Karpas-422 (cell line): ENCODE measurements around the gene INF2. TPM values are rescaled to one million over a fixed set of nuclear protein-coding genes. Genes with fewer than 3 reads are reported as not detected.

Experiments used
- DNase-seq: peaks from one replicate; pipeline ENCODE4 v3.0.0-alpha.2; 2015
- H2AFZ ChIP-seq: fragments of 200-600 bp; sonication (generic); 2 replicates; pipeline ENCODE4 v1.6.1; 2014; ENCODE audit warnings: antibody characterized with exemption, low read length, mixed read lengths
- H3K27ac ChIP-seq: fragments of 200-600 bp; sonication (generic); 2 replicates; pipeline ENCODE4 v1.5.1; 2014; ENCODE audit warnings: mild to moderate bottlenecking, low read length, moderate library complexity
- H3K27me3 ChIP-seq: fragments of 200-600 bp; sonication (generic); 2 replicates; pipeline ENCODE4 v1.6.1; 2014; ENCODE audit warnings: low read length, mixed read lengths
- H3K36me3 ChIP-seq: fragments of 200-600 bp; sonication (generic); 2 replicates; pipeline ENCODE4 v1.6.1; 2014; ENCODE audit warnings: low read length, mixed read lengths; ENCODE audit not compliant: insufficient read depth
- H3K4me1 ChIP-seq: fragments of 200-600 bp; sonication (generic); 2 replicates; pipeline ENCODE4 v1.6.1; 2014; ENCODE audit warnings: mild to moderate bottlenecking, low read length, mixed read lengths
- H3K4me2 ChIP-seq: fragments of 200-600 bp; sonication (generic); 2 replicates; pipeline ENCODE4 v1.6.1; 2014; ENCODE audit warnings: low read length, low read depth, mild to moderate bottlenecking; ENCODE audit not compliant: poor library complexity, severe bottlenecking
- H3K4me3 ChIP-seq: fragments of 200-600 bp; sonication (generic); 2 replicates; pipeline ENCODE4 v1.5.1; 2014; ENCODE audit warnings: mild to moderate bottlenecking, antibody characterized with exemption, low read length, mixed read lengths
- H3K79me2 ChIP-seq: fragments of 200-600 bp; sonication (generic); 2 replicates; pipeline ENCODE4 v1.6.1; 2014; ENCODE audit warnings: mild to moderate bottlenecking, low read length, mixed read lengths
- H3K9ac ChIP-seq: fragments of 200-600 bp; sonication (generic); 2 replicates; pipeline ENCODE4 v1.6.0; 2014; ENCODE audit warnings: low read length
- H3K9me2 ChIP-seq: fragments of 200-600 bp; sonication (generic), shearing (Covaris generic); replicated peaks from 2 replicates; pipeline ENCODE4 v1.6.0; 2014; ENCODE audit warnings: mild to moderate bottlenecking, low read length, moderate library complexity; ENCODE audit not compliant: insufficient read depth
- H3K9me3 ChIP-seq: fragments of 300-700, 200-600 bp; sonication (generic); 2 replicates; pipeline ENCODE4 v1.6.1; 2014; ENCODE audit warnings: low read length, mixed read lengths
- H4K20me1 ChIP-seq: fragments of 200-600 bp; sonication (generic); 2 replicates; pipeline ENCODE4 v1.6.1; 2014; ENCODE audit warnings: mild to moderate bottlenecking, antibody characterized with exemption, low read length, low read depth; ENCODE audit not compliant: insufficient read depth
- total RNA-seq: library from RNA; depleted of rRNA; stranded (reverse); fragments of >200 nt; shearing (Covaris generic); gene quantifications from 2 replicates; pipeline ENCODE4 v1.2.3, GENCODE V29; 2014; ENCODE audit warnings: low replicate concordance

Gene INF2
- total RNA-seq, 1 experiment from 2014 or later: 4.4 TPM

DNA sequence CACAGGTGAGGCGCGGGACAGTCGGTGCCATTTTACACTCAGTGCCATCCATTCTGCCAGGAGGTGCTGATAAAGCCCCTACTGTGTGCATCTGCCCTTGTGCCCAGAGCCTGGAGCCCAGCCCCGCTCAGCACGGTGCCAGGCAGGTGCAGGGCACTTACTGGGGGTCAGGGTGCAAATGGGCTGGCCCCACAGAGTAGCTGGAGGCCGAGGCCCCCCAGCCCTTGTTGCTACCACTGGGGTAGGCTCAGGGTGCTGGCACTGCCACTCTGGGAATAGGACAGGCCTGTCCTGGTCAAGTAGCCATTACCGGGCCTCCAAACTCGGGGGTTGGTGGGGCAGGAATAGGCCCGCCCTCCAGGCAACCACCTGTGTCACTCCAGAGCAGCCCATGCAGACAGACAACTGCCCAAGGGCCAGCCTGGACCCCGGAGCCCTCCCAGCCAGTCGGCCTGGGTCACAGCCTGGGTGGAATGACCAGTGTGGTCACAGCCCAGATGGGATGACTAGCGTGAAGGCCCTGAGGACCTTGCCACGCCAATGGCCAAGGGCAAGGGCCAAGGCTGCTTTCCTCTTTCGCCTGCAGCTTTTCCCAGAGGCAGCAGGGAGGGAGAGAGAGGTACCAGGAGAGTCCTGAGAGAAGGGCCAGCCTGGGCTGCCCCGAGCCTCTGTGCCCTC lies 3.0 kb downstream of the INF2 start:
- no peaks in the 10 kb centered on the region for H3K27me3 ChIP-seq

DNA sequence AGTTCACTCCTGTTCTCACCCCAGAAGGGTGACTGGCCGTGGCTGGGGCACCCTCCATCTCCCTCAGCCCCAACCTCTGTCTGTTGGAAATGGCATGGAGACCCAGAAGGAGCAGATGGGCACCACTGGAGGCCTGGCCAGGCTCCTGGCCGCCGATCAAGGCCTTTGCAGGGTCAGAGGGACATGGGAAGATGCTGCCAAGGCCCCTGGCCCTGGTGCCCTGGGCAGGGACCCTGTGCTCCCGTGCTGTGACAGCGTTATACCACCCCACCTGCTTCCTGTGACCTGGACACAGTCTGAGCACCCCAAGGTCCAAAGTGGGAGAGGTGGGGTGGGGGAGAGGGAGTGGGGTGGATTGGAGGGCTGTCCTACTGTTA lies 3.5 kb downstream of the INF2 start:
- H3K27ac ChIP-seq: no peak overlapping the region
- H4K20me1 ChIP-seq: peaks cover 34% of the 10 kb centered on the region; the same call in 1 of the 2 replicates
- no peak overlapping the region for H3K4me2 ChIP-seq
- H3K9me2 ChIP-seq: no peaks in the 10 kb centered on the region
- no peak overlapping the region for H3K9ac ChIP-seq
- H3K9me3 ChIP-seq: no peaks in the 10 kb centered on the region
- no peaks in the 10 kb centered on the region for H3K79me2 ChIP-seq
- DNase-seq: no peak
- no peaks in the 10 kb centered on the region for H3K36me3 ChIP-seq
- no peak overlapping the region for H2AFZ ChIP-seq
- H3K4me3 ChIP-seq: no peak overlapping the region
- no peaks in the 10 kb centered on the region for H3K27me3 ChIP-seq
- peaks cover 14% of the 10 kb centered on the region for H3K4me1 ChIP-seq

More for the DNA sequence above, 3.0 kb downstream of the INF2 start:
- Histone ChIP-seq H3K9me3 (no peaks in the 10 kb centered on the region), H2AFZ (no peak overlapping the region), H3K27ac (no peak overlapping the region), H3K79me2 (no peaks in the 10 kb centered on the region), H3K4me1 (peaks cover 14% of the 10 kb centered on the region), H3K36me3 (no peaks in the 10 kb centered on the region), H3K9me2 (no peaks in the 10 kb centered on the region), H3K4me2 (no peak overlapping the region), H4K20me1 (peaks cover 30% of the 10 kb centered on the region; the same call in 1 of the 2 replicates), H3K9ac (no peak overlapping the region), H3K4me3 (no peak overlapping the region)
- DNase-seq: no peak

DNA sequence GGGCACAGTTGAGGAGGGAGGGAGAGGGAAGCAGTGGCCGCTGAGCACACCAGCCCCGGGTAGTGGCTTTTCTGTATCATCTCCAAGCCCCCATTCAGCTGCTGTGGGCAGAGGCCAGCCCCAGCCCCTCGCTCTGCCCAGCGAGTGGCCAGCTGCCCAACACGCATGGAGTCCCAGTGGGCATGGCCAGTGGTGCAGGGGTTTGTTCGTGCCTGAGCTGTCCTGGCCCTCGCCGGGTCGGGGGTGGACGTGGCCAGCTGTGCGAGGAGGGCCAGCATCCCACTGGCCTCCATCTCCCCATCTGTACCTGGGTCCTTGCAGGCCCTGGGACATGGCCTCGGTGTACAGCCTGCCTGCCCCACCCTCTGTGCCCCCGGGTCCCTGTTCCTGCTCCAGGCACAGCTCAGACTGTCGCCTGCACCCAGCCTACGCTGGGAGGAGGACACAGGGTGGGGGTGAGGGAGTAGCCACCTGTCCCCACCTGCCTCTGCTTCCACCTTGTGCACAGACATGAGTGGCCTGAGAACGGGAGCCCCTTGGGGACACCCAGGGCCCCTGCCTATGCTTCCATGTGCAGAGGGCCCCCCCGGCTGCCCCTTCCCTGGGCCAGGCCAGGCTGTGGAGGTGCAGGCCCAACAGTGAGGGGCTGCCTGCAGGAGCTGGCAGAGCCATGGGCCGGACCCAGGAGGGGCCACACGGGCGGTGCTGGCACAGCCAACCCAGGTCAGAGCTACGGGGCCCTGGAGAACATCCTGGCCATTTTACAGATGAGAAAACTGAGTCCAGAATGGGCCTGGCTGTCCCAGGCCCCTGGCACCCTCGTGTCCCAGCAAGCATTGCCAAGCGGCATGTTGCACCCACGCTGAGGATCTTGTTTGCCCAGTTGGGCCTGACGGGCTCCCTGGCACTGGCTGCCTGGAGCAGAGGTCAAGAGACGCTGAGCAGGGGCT lies 4.3 kb downstream of the INF2 start:
- Histone ChIP-seq H3K4me3 (no peak overlapping the region), H3K27me3 (no peaks in the 10 kb centered on the region), H3K9ac (no peak overlapping the region), H3K9me3 (no peaks in the 10 kb centered on the region), H3K27ac (no peak overlapping the region), H4K20me1 (peaks cover 37% of the 10 kb centered on the region; the same call in 1 of the 2 replicates), H3K36me3 (no peaks in the 10 kb centered on the region), H3K4me2 (no peak overlapping the region), H2AFZ (no peak overlapping the region), H3K79me2 (no peaks in the 10 kb centered on the region), H3K4me1 (peaks cover 14% of the 10 kb centered on the region), H3K9me2 (no peaks in the 10 kb centered on the region)
- no peak for DNase-seq

DNA sequence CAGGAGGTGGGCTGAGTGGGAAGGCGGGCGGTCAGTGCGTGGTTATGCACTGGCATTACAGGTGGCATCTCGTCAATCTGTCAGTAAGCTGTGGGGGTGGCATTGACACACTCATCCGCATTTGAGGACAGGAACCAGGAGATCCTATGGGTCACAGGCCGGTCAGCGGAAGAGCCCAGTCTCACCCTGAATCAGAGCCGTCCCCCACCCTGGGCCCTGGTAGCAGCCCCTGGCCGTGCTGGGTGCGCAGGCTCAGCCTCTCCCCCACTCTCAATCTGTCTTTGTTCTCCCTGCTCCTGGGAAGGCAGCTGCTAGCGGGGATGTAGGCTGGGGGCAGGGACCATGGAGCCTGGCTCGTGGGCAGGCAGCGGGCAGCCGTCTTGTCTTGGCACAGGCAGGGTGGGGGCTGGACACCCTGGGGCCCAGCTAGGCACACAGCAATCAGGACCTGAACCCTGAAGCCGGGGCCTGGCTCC lies 5.1 kb downstream of the INF2 start:
- Histone ChIP-seq H3K4me3 (no peak overlapping the region), H3K79me2 (no peaks in the 10 kb centered on the region), H3K4me2 (no peak overlapping the region)

DNA sequence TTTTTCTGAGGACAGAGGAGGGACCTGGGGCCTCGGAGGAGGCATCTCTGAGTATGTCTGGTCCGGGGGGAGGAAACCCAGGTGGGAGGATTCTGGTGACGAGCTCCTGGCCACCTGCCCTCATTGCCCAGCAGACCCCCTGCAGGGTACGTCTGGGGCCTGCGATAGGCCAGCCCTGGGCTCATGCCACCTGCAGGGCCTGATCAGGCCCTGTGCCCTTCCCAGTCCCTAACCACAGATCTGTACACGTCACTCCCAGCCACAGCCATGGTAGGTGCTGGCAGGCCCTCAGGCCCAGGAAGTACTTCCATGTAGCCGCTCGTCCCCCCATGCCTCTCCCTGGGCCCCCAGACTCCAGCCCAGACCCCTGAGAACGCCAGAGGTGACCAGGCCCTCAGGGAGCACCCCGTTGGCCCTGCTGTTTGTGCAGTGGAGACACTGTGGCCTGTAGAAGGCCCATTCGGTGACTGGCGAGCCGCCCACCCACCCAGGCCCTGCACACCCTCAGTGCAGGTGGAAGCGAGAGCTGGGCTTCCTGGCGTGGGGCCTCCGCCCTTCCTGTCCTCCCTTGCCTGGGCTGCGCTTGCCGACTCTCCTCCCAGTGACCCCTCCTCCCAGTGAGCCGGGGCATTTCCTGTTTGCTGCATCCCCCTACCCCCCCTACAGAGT lies 5.7 kb downstream of the INF2 start:
- Histone ChIP-seq H3K4me2 (no peak overlapping the region), H3K4me3 (no peak overlapping the region), H3K27me3 (no peaks in the 10 kb centered on the region), H3K36me3 (no peaks in the 10 kb centered on the region), H3K79me2 (no peaks in the 10 kb centered on the region), H3K9me3 (no peaks in the 10 kb centered on the region), H2AFZ (no peak overlapping the region), H3K4me1 (peaks cover 5% of the 10 kb centered on the region), H3K27ac (no peak overlapping the region), H3K9me2 (no peaks in the 10 kb centered on the region), H4K20me1 (peaks cover 37% of the 10 kb centered on the region; the same call in 1 of the 2 replicates), H3K9ac (no peak overlapping the region)
- no peak for DNase-seq

More for the DNA sequence above, 5.1 kb downstream of the INF2 start:
- H3K9me3 ChIP-seq: no peaks in the 10 kb centered on the region
- peaks cover 11% of the 10 kb centered on the region for H3K4me1 ChIP-seq
- no peak overlapping the region for H3K27ac ChIP-seq
- DNase-seq: no peak
- no peak overlapping the region for H3K9ac ChIP-seq
- H4K20me1 ChIP-seq: peaks cover 37% of the 10 kb centered on the region; the same call in 1 of the 2 replicates
- H3K9me2 ChIP-seq: no peaks in the 10 kb centered on the region
- H3K36me3 ChIP-seq: no peaks in the 10 kb centered on the region
- H2AFZ ChIP-seq: no peak overlapping the region
- H3K27me3 ChIP-seq: no peaks in the 10 kb centered on the region

DNA sequence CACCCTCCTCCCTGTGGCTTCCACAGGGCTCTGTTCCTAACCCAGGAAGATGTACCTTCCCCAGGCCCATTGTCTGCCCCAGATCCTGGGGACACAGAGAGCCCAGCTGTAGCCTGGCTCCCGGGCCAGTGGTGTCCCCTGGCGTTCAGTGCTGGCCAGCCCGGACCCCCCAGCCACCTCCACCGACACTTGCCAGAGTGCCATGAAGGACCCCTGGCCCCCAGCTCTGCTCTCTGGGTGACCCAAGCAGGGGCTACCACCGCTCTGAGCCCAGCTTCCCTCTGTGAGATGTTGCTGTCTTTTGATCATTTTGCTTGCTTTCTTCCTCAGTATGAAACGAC lies 6.2 kb downstream of the INF2 start:
- H3K9ac ChIP-seq: no peak overlapping the region
- H4K20me1 ChIP-seq: peaks cover 36% of the 10 kb centered on the region; the same call in 1 of the 2 replicates
- H3K79me2 ChIP-seq: no peaks in the 10 kb centered on the region
- no peak overlapping the region for H3K27ac ChIP-seq
- H3K4me2 ChIP-seq: no peak overlapping the region
- no peaks in the 10 kb centered on the region for H3K27me3 ChIP-seq
- H2AFZ ChIP-seq: no peak overlapping the region
- no peak for DNase-seq
- H3K36me3 ChIP-seq: no peaks in the 10 kb centered on the region
- peaks cover under 1% of the 10 kb centered on the region; the same call in 1 of the 2 replicates for H3K4me1 ChIP-seq
- no peak overlapping the region for H3K4me3 ChIP-seq
- no peaks in the 10 kb centered on the region for H3K9me3 ChIP-seq
- H3K9me2 ChIP-seq: no peaks in the 10 kb centered on the region

DNA sequence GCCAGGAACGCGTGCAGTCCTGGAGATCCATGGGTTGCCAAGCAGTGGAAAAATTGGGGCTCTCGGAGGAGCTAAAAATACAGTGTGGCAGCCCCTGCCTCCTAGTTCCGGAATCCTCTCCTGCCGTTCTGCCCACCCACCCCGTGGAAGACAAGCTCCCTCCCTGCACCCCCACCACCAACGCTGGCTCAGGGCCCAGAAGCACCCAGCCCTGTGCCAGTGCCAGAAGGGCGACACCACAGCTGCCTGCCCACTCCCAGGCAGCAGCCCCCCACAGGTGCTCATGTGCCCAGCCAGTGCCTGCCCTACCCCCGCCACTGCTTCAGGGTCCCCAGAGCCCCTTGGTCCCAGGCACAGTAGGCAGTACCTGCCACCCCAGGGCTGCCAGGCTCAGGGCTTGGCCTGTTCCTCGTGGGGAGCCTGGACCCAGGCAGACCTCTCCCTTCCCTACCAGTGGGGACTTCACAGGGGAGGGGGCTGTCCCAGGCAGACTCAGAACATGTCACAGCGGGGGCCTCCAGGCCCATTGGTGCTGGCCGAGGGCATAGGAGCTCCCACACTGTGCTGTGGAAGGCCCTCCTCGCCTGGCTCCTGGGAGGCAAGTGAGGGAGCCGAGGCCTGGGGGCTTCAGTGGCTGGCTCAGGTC lies 7.4 kb downstream of the INF2 start:
- Histone ChIP-seq H3K9me2 (no peaks in the 10 kb centered on the region), H2AFZ (no peak overlapping the region), H3K27ac (no peak overlapping the region), H3K4me2 (no peak overlapping the region), H3K4me3 (no peak overlapping the region), H3K27me3 (no peaks in the 10 kb centered on the region), H3K9ac (no peak overlapping the region), H3K36me3 (no peaks in the 10 kb centered on the region), H4K20me1 (peaks cover 28% of the 10 kb centered on the region; the same call in 1 of the 2 replicates), H3K4me1 (no peaks in the 10 kb centered on the region), H3K9me3 (no peaks in the 10 kb centered on the region), H3K79me2 (no peaks in the 10 kb centered on the region)
- no peak for DNase-seq
